HG02623 (cell line): ENCODE results near the gene FADS3.

Experiments used
- ATAC-seq: cut with Tn5 transposase; IDR thresholded peaks from one replicate; pipeline ENCODE4 v1.9.1; 2021; ENCODE audit warnings: moderate library complexity; ENCODE audit not compliant: unreplicated experiment

The FADS3 gene

GRCh38 chr11:61900251-61900650 is 8.9 kb upstream of the FADS3 start:
- ATAC-seq, result no peak

- ATAC-seq, result peak; percentile 65
These were observed 7.9 kb upstream of the FADS3 start for GRCh38 chr11:61899146-61899841.

GRCh38 chr11:61898247-61898582 is 6.9 kb upstream of the FADS3 start:
- no peak for ATAC-seq

- ATAC-seq, result no peak
These were observed 6.3 kb upstream of the FADS3 start for GRCh38 chr11:61897387-61898246.

DNA sequence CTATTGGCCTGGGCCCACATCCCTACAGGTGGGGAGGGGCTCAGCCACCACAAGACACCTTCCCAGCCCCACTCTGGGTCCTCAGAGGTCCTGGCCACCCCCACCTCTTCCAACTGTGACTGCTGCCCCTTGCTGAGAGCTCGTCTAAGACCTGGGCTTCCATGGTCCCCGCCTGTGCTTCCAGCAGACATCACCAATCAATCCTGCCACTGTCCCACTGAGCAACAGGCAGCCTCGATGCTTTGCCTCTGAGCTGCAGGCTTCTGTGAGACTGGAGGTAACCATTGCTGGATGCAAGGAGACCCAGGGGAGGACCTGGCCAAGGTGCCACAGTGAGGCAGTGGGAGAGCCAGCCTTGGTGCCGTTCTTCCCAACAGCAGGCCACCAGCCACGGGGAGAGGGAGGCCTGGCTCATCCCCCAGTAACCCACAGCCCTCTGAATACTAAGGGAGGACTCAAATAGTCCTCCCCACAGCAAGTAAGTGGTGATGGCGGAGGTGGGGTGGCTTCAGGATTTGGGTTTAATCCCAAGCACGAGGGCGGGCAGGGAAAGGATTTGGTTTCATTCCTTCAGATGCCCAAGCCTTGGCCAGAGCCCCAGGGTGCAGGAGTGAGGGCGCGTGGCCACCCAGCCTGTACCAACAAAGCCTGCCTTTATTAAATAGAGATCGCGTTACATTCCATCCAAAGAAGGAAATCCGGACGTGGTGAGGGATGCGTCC is 5.5 kb upstream of the FADS3 start:
- ATAC-seq, result no peak

DNA sequence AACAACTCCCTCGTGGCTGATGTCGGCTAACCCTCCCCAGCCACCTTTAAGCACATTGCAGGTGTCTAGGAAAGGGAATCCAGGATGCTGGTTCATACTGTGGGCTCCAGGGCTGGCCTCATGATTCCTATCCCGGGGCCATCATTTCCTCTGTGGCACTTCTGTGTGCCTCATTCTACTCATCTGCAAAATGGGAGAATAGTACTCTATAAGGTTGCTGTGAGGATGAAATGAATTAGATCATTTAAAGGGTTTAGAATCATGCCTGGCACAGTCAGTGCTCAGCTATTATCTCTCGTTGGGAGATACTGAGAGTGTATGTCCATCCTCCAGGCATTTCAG is 4.3 kb upstream of the FADS3 start:
- ATAC-seq, result no peak

GRCh38 chr11:61895046-61895717 is 3.8 kb upstream of the FADS3 start:
- no peak for ATAC-seq

DNA sequence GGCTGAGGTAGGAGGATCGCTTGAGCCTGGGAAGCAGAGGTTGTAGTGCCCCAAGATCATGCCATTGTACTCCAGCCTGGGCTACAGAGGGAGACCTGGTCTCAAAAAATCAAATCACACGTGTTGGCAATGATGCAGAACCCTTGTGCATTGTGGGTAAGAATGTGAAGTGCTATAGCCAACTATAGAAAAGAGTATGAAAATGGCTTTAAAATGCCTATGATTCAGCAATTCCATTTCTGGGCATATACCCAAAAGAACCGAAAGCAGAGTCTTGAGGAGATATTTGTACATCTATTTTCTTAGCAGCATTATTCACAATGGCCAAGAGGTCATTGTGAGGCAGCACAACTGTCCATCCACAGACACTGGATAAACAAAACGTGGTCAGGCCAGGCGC is 2.6 kb upstream of the FADS3 start:
- ATAC-seq, result no peak

GRCh38 chr11:61892085-61892370 is 683 bp upstream of the FADS3 start:
- ATAC-seq, result peak; percentile 18

- peak; percentile 10 for ATAC-seq
These were observed 615 bp downstream of the FADS3 start for GRCh38 chr11:61890529-61891330.

- no peak for ATAC-seq
These were observed 1.5 kb downstream of the FADS3 start for GRCh38 chr11:61889831-61890230.

GRCh38 chr11:61888590-61888989 is 2.8 kb downstream of the FADS3 start:
- no peak for ATAC-seq

DNA sequence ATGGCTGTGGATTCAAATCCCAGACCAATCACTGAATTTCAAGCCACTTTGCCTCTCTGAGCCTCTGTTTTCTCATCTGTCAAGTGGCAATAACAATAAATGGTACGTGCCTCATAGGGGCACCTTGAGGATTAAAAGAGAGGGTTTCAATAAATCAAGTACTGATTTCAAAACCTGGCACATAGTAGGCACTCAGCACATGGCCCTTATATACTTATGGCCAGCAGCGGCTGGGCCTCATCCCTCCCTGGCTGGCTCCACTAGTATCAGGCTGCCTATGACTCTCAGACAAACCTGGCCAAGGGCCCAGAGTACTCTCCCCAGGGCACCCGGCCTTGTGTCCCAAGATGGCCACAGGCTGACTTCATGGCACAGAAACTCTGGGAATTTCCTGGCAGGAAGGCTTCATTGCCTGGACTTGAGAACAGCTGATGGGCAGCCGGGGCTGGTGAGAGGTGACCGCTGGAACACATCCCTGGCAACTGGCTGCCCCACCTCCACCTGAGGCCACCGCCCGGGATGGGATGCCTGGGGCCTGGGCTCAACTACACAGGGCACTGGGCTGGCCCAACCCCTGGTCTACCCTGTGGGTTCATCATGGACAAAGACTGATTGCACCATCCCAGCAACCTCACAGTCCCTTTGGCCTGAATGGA is 3.4 kb downstream of the FADS3 start:
- ATAC-seq, result no peak

DNA sequence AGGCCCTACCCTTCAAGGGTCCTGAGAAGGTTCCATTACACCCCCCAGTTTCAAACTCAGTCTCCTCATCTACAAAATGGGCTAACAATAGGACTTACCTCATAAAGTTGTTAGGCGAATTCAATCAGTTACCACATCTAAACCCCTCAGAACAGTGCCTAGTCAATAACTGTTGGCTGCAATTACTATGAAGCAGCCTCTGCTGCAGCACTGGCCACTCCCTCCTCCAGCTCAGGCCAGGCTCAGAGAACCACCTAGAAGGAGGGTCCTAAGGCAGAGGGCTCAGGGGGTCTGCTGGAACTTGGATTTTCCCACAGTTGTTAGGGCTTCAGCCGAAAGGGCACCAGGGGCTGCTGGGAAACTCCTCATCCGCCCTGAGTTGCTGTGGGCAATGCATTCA is 4.7 kb downstream of the FADS3 start:
- no peak for ATAC-seq

DNA sequence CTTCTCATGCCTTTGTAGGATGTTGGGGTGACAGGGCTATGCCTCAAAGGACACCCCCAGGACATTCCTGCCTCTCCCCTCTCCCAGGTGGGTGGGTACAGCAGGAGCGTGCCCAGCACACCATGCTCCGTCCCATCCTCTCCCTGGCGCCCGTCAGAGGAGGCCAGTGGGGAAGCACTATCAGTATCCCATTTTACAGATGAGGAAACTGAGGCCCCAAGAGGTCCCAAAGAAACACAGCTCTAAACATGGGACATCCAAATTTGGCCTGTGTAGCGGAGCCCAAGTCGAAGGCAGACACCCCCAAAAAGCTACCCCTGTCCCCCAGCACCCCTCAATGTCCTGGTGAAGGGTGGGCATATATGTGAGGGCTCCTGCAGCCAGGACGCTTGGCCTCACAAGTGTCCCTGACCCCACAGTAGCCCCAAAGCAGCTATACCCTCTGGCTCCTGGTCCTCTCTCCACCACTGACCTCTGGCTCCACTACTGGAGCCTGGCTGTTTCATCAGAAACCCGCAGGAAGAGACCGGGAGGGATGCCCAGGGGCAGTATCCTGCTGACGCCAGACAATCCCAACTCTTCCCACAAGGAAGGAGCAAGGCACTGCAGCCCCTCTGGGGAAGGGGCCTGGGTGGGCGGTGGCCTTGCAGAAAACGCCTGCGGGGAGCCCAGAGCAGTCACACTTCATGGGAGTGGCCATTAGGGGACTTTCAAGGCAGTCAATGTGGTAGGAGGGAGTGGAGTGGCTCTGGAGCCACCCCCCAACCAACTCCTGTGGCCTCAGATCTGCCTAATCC is 5.4 kb downstream of the FADS3 start:
- no peak for ATAC-seq

DNA sequence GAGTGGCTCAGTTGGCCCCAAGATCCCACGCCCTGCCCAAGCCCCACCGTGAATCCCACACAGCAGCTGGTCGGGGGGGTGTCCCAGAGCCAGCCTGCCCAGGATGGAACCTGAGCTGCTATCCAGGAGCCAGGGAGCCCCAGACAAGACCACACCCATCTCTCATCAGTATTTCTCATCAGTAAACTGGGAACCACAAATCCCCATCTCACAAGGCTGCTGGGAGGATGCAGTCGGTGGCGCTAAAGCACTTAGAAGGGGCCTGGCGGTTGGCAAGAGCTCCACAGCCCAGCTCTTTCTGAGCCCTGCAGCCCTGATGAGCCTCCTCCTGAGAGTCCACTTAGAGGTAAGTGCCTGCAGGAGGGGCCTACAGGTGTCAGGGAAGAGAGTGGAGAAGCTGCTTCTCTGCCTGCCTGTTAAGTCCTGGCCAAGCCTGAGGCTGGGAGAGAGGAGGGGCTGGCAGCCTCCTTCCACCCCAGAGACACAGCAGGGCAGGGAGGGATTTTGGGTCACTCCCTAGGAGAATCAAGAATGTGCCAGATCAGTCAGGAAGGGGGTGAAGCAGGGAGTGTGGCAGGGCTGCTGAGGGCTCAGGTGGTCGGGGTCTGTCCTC is 6.1 kb downstream of the FADS3 start:
- ATAC-seq, result no peak

GRCh38 chr11:61883947-61884346 is 7.4 kb downstream of the FADS3 start:
- ATAC-seq, result no peak

- ATAC-seq, result no peak
These were observed 8.0 kb downstream of the FADS3 start for GRCh38 chr11:61883327-61883726.

DNA sequence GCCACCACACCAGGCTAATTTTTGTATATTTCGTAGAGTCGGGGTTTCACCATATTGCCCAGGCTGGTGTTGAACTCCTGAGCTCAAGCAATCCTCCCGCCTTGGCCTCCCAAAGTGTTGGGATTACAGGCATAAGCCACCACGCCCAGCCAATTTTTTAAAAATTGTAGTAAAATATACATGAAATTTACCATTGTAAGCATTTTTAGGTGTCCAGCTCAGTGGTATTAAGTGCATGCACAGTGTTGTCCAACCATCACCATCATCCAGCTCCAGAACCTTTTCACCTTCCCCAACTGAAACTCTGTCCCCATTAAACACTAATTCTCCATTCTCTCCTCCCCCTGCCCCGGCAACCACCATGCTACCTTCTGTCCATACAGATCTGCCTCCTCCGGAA is 8.5 kb downstream of the FADS3 start:
- ATAC-seq, result no peak
